ENCODE results near the gene CLDN12.

Gene CLDN12

GRCh38 chr7:90391488-90391887, 11.8 kb upstream of the CLDN12 start:
- DNase-seq (no peak), ATAC-seq (ENCODE audit: insufficient read depth, low read depth) (no peak)
- Histone ChIP-seq H3K27me3 (ENCODE audit: insufficient read depth, low read length, poor library complexity) (no peaks in the 10 kb centered on the region), H3K4me2 (ENCODE audit: insufficient read depth, low read length) (no peak overlapping the region), H3K79me2 (ENCODE audit: insufficient read depth, low read length) (no peaks in the 10 kb centered on the region), H2AFZ (ENCODE audit: low read depth, low read length) (no peak overlapping the region), H3K4me1 (ENCODE audit: insufficient read depth, low read length) (no peaks in the 10 kb centered on the region), H3K36me3 (ENCODE audit: insufficient read depth, low read length) (peaks cover 8% of the 10 kb centered on the region; the same call in 1 of the 2 replicates), H3K27ac (ENCODE audit: low read length) (no peak overlapping the region), H4K20me1 (ENCODE audit: insufficient read depth, low read length) (no peaks in the 10 kb centered on the region), H3K9ac (ENCODE audit: low read depth, low read length) (no peak overlapping the region), H3K4me3 (ENCODE audit: low read depth in 1 of 2, low read length in 2 of 2) (no peak overlapping the region), H3K9me3 (ENCODE audit: insufficient read depth, low read length, severe bottlenecking) (no peaks in the 10 kb centered on the region)
- no peak for TF ChIP-seq EZH2 (IDR thresholded peaks at IDR 0.05; ENCODE audit: borderline replicate concordance, low read depth, low read length, severe bottlenecking)
- TF ChIP-seq CTCF (IDR thresholded peaks at IDR 0.05; ENCODE audit: borderline replicate concordance, extremely low read depth, low read length, poor library complexity, severe bottlenecking), result no peak

- Histone ChIP-seq H3K27ac (ENCODE audit: low read length) (no peak overlapping the region), H2AFZ (ENCODE audit: low read depth, low read length) (no peak overlapping the region), H3K4me1 (ENCODE audit: insufficient read depth, low read length) (no peaks in the 10 kb centered on the region), H3K79me2 (ENCODE audit: insufficient read depth, low read length) (no peaks in the 10 kb centered on the region), H3K9me3 (ENCODE audit: insufficient read depth, low read length, severe bottlenecking) (no peaks in the 10 kb centered on the region), H4K20me1 (ENCODE audit: insufficient read depth, low read length) (no peaks in the 10 kb centered on the region), H3K9ac (ENCODE audit: low read depth, low read length) (no peak overlapping the region), H3K4me2 (ENCODE audit: insufficient read depth, low read length) (no peak overlapping the region), H3K27me3 (ENCODE audit: insufficient read depth, low read length, poor library complexity) (no peaks in the 10 kb centered on the region), H3K4me3 (ENCODE audit: low read depth in 1 of 2, low read length in 2 of 2) (no peak overlapping the region), H3K36me3 (ENCODE audit: insufficient read depth, low read length) (peaks cover 1% of the 10 kb centered on the region; the same call in 1 of the 2 replicates)
- ATAC-seq (ENCODE audit: insufficient read depth, low read depth), result no peak
- TF ChIP-seq CTCF (IDR thresholded peaks at IDR 0.05; ENCODE audit: borderline replicate concordance, extremely low read depth, low read length, poor library complexity, severe bottlenecking), result no peak
- no peak for TF ChIP-seq EZH2 (IDR thresholded peaks at IDR 0.05; ENCODE audit: borderline replicate concordance, low read depth, low read length, severe bottlenecking)
- DNase-seq, result no peak
Observed at GRCh38 chr7:90396420-90396819, 6.8 kb upstream of the CLDN12 start.

DNA sequence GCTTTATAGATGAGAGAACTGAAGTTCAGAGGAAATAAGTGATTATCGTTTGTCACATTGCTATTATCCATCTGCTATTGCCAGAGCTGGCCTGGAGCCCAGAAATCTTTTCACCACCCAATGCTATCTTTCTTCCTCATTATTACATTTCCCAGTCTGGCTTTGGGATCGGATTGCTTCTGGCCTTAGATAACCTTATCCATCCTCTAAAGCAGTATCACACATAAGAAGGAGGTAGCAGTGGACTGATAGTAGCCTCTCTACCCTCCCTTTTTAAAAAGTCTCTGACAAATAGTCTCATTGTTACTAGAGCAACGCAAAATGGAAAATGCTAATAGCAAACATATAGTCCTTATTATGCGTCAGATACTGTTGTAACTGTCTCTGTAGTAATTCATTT, 1.3 kb upstream of the CLDN12 start:
- DNase-seq (no peak), ATAC-seq (ENCODE audit: insufficient read depth, low read depth) (no peak)
- no peak overlapping the region for H3K4me3 ChIP-seq (ENCODE audit: low read depth in 1 of 2, low read length in 2 of 2)
- no peaks in the 10 kb centered on the region; the same call in 1 of the 2 replicates for H3K79me2 ChIP-seq (ENCODE audit: insufficient read depth, low read length)
- H3K27me3 ChIP-seq (ENCODE audit: insufficient read depth, low read length, poor library complexity), result no peaks in the 10 kb centered on the region
- H3K9me3 ChIP-seq (ENCODE audit: insufficient read depth, low read length, severe bottlenecking), result no peaks in the 10 kb centered on the region
- H3K4me2 ChIP-seq (ENCODE audit: insufficient read depth, low read length), result no peak overlapping the region
- H3K4me1 ChIP-seq (ENCODE audit: insufficient read depth, low read length), result peaks cover 22% of the 10 kb centered on the region
- no peak overlapping the region for H3K9ac ChIP-seq (ENCODE audit: low read depth, low read length)
- TF ChIP-seq EZH2 (IDR thresholded peaks at IDR 0.05; ENCODE audit: borderline replicate concordance, low read depth, low read length, severe bottlenecking) (no peak), CTCF (IDR thresholded peaks at IDR 0.05; ENCODE audit: borderline replicate concordance, extremely low read depth, low read length, poor library complexity, severe bottlenecking) (no peak)
- no peak overlapping the region for H3K27ac ChIP-seq (ENCODE audit: low read length)
- H2AFZ ChIP-seq (ENCODE audit: low read depth, low read length), result no peak overlapping the region
- H3K36me3 ChIP-seq (ENCODE audit: insufficient read depth, low read length), result peaks cover 10% of the 10 kb centered on the region; the same call in 1 of the 2 replicates
- H4K20me1 ChIP-seq (ENCODE audit: insufficient read depth, low read length), result no peaks in the 10 kb centered on the region

Data from DND-41 (cell line).